ENCODE data around the gene GPR63. TPM values are rescaled to one million over a fixed set of nuclear protein-coding genes. Genes with fewer than 3 reads are reported as not detected.

The GPR63 gene
- total and polyA plus RNA-seq, 2 of the 13 experiments (the other 11 are each of a cell fraction or from before 2014, with no cell fraction given), result 0.01 to 0.02 TPM

- no peak overlapping the region for H3K27ac ChIP-seq (ENCODE audit: extremely low read length, insufficient read depth, low read length)
- intact Hi-C loops (cut with micrococcal nuclease; ENCODE audit: unreplicated experiment) (no loop called here), in situ Hi-C loops (cut with HindIII; ENCODE audit: extremely low pct_ligation_motif_present, low pct_unique_long_range_greater_than_20kb) (no loop called here)
- no peak for DNase-seq (ENCODE audit: low spot score)
- H3K9ac ChIP-seq (ENCODE audit: insufficient read depth, low read depth, low read length), result no peak overlapping the region
- ATAC-seq, result no peak
- no TSS peak for BruUV-seq (replicated peaks)
- H4K20me1 ChIP-seq (ENCODE audit: insufficient read depth, low read length), result no peaks in the 10 kb centered on the region
- WGBS (ENCODE audit: low lambda C conversion rate), result 13% methylated on average over 4 of the region's 4 CpGs
- ChIA-PET CTCF (ENCODE audit: low intra/inter-chr PET ratio, low total read pairs) (no interaction called here), POLR2A (no interaction called here)
- no peaks in the 10 kb centered on the region; a peak in 1 of 5 replicates for H3K27me3 ChIP-seq (ENCODE audit: control insufficient read depth in 1 of 2, insufficient read depth in 2 of 2, low read length in 2 of 2)
- TF ChIP-seq ZNF256 (CRISPR knock-in tag; conservative IDR thresholded peaks at IDR 0.05), result no peak
- no peak for TF ChIP-seq TAF1 (CRISPR knock-in tag; IDR thresholded peaks at IDR 0.05)
- no peak for TF ChIP-seq ZNF83 (CRISPR knock-in tag; IDR thresholded peaks at IDR 0.05; ENCODE audit: borderline replicate concordance)
- TF ChIP-seq PRPF4 (IDR thresholded peaks at IDR 0.05; ENCODE audit: low read depth, low read length, poor library complexity, severe bottlenecking), result no peak
- no peak for TF ChIP-seq ZNF614 (CRISPR knock-in tag; IDR thresholded peaks at IDR 0.05; ENCODE audit: borderline replicate concordance)
- no peak overlapping the region for H2AFZ ChIP-seq (ENCODE audit: low read length)
- H3K4me2 ChIP-seq (ENCODE audit: low read depth, low read length), result no peak overlapping the region
- FAIRE-seq, result no peak
- H3K4me3 ChIP-seq (replicated peaks in 1 of 3; ENCODE audit: insufficient read depth in 1 of 3, low read depth in 2 of 3, low read length in 3 of 3), result no peak overlapping the region
- no peaks in the 10 kb centered on the region for H3K9me3 ChIP-seq (ENCODE audit: low read length)
- no peaks in the 10 kb centered on the region for H3K79me2 ChIP-seq (ENCODE audit: insufficient read depth, low read length)
- H3K4me1 ChIP-seq (ENCODE audit: insufficient read depth, low read length), result no peaks in the 10 kb centered on the region
- no peaks in the 10 kb centered on the region for H3K36me3 ChIP-seq (replicated peaks in 1 of 2; ENCODE audit: control insufficient read depth in 1 of 2, insufficient read depth in 2 of 2, low read length in 2 of 2)
Observed at GRCh38 chr6:96821034-96821433, 16.2 kb downstream of the GPR63 start.

DNA sequence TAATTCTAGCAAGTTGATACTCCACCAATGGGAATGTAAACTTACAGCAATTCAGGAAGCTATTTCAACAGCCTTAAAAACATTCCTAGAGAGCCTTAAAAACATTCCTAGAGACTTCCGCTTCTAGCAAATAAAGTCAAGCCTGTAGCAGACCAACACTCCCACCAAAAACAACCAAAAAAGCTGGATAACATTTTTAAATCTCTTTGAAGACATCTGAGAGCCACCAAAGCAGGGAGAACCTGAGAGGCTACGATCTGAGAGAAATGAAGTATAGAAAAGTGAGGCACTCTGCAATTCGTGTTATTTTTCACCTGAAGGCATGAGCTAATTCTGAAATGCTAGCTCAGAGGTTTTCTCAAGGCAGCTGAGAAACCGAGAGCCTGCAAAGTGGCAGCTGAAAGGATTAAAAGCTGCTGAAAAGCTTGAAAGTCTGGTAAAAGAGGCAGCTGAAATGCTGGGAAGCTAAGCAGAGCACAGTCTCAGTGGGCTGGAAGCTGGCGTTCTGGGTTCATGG, 20.9 kb downstream of the GPR63 start:
- CTCF ChIA-PET (ENCODE audit: low intra/inter-chr PET ratio, low total read pairs), result no interaction called here
- WGBS (ENCODE audit: low lambda C conversion rate), result 6% methylated on average over 5 of the region's 5 CpGs
- FAIRE-seq, result no peak

More for the DNA sequence above, 20.9 kb downstream of the GPR63 start:
- H3K4me2 ChIP-seq (ENCODE audit: low read depth, low read length), result no peak overlapping the region
- no peaks in the 10 kb centered on the region for H3K4me1 ChIP-seq (ENCODE audit: insufficient read depth, low read length)
- H3K27me3 ChIP-seq (ENCODE audit: control insufficient read depth in 1 of 2, insufficient read depth in 2 of 2, low read length in 2 of 2), result no peaks in the 10 kb centered on the region; a peak in 1 of 5 replicates
- no peak overlapping the region for H2AFZ ChIP-seq (ENCODE audit: low read length)
- POLR2A ChIA-PET, result no interaction called here
- BruUV-seq (replicated peaks), result no TSS peak
- no peaks in the 10 kb centered on the region for H3K9me3 ChIP-seq (ENCODE audit: low read length)
- no peak overlapping the region for H3K9ac ChIP-seq (ENCODE audit: insufficient read depth, low read depth, low read length)
- no peak overlapping the region for H3K4me3 ChIP-seq (replicated peaks in 1 of 3; ENCODE audit: insufficient read depth in 1 of 3, low read depth in 2 of 3, low read length in 3 of 3)
- DNase-seq (ENCODE audit: low spot score) (no peak), ATAC-seq (no peak)
- in situ Hi-C loops (cut with HindIII; ENCODE audit: extremely low pct_ligation_motif_present, low pct_unique_long_range_greater_than_20kb), result no loop called here
- TF ChIP-seq NBN (conservative IDR thresholded peaks at IDR 0.05) (no peak), BCL6 (CRISPR knock-in tag; IDR thresholded peaks at IDR 0.05) (0 out of 2 replicates have a peak, but pooled peaks have one; percentile 27), ZNF615 (CRISPR knock-in tag; IDR thresholded peaks at IDR 0.05; ENCODE audit: borderline replicate concordance) (no peak)
- no peak overlapping the region for H3K27ac ChIP-seq (ENCODE audit: extremely low read length, insufficient read depth, low read length)
- no peaks in the 10 kb centered on the region for H3K36me3 ChIP-seq (replicated peaks in 1 of 2; ENCODE audit: control insufficient read depth in 1 of 2, insufficient read depth in 2 of 2, low read length in 2 of 2)
- intact Hi-C loops (cut with micrococcal nuclease; ENCODE audit: unreplicated experiment), result no loop called here
- no peaks in the 10 kb centered on the region for H3K79me2 ChIP-seq (ENCODE audit: insufficient read depth, low read length)
- no peaks in the 10 kb centered on the region for H4K20me1 ChIP-seq (ENCODE audit: insufficient read depth, low read length)
